Stimulated activated CD8-positive, alpha-beta memory T cell treated with anti-CD3 and anti-CD28 coated beads, Interleukin-2, amount 100 ng/mL, for 48 hours (primary cell): ENCODE measurements around the gene SRBD1.
"Not testable (repeated sequence)": the region's sequence is repeated elsewhere in the genome, so short reads cannot be mapped to it uniquely, and the experiment has no call there.

Source experiments
- DNase-seq, 2 donors: peaks; one replicate each; pipeline ENCODE4 v3.0.0-alpha.2; 2020; ENCODE audit warnings: low read depth in 2 of 2

The SRBD1 gene

GRCh38 chr2:45468279-45468678, 142.8 kb downstream of the SRBD1 start:
- no peak for DNase-seq

GRCh38 chr2:45466053-45466452, 145.0 kb downstream of the SRBD1 start:
- no peak for DNase-seq

DNA sequence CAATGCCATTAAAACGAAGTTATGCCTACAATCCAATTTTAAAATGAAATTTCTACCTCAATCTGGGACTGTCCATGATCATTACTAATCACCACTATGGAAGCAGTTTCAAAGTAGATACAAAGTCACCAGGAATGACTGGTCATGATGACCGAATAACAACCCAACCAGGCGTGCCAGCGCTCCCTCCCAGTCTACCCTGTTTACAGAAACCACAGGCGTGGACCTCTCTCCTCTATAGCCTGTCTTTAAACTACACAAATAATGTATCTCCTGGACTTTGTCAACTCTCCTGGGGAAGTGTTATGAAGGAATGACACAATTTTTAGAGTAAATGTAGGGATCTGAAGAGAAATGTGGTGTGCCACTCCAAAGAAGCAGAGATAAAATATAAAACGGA, 150.2 kb downstream of the SRBD1 start:
- DNase-seq: no peak

DNA sequence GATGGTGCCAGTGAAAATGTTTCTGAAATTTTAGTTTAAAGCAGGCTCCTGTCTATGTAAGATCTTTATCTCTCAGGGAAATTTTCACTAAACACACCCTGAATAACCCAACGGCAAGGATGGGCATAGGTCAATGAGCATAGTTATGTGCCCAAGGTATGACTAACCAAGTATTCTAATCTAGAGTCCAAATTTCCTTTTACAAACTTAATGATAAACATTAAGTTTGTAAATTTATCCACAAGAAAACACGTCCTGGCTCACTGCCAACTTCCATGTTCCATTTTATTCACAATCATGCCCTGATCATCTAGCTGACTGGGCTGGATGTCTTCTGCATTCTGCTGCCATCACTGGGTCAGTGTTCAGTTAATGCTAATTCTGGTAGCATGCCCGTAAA, 151.2 kb downstream of the SRBD1 start:
- DNase-seq: no peak

DNA sequence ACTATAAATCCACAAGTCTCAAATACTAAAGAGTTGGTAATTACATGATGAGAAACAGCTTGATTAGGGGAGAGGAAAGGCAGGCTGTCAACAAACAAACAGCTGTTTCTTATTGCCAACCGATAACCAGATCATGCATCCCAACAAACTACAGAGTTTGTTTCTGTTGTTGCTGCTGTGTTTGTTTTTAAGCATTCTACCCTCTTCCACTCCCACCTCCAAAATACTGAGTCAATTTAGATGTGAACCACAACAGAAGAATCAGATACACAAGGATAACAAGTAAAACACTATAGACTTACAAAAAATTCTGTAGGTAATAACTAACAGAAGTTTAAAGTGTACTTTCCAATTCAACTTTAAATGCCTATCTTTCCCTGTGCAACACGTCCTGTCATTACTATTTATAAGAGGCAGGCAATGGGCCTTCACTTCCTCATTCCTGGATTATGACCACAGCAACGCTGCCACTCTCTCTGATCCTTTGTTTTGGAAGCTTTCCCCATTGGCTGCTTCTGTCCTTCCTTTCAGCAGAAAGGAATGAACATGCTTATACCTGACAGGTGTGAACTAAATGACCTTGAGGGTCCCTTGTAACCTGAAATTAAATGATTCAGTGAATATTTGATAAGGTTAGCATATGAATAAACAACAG, 152.0 kb downstream of the SRBD1 start:
- no peak for DNase-seq

DNA sequence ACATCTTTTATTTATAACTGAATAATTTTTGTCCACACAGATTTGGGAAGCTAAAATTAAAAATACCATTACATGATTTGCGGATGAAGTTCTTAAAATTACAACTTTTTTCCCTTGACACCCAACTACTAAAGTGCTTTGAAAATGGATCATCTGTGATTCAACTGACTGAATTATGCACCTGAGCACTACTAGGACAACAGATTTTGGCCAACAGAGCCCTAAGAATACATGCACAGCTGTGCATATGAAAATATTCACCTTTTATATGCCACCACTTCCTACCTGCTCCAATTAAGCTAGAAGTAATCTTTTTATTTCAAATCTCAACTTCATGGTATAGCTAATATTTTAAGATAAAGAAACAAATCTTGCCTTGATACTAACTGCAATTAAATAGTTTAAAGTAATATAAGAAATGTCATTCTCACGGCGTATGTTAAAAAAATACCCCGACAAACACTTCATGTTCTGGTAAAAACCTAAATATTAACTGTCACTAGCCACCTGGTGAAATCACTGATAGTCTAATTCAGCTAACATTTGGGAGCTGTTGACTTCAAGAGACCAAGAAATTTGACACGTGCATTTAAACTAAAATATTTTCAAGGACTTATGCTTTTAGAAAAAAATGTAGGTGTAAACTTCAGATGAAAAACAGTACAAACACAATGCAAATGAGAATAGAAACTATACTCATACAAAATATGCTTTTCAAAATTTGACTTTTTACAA, 153.7 kb downstream of the SRBD1 start:
- no peak for DNase-seq

DNA sequence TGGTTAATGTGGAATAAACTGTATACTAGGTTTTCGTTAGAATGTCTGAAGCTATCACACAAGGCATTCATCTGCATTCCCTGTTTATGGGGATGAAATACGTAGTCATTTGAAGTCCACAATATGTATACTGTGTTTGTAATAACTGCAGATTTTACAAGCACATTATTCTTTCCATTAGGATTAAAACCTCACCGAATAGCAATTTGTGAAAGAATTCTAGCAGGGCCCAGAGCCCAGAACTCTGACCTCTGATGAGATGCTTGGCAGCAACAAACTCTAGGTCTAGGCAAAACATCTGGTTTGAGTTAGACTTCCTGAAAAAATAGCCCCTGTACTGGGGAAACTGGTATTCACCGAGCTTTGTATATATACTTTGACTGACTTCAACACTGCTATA, 158.2 kb downstream of the SRBD1 start:
- no peak for DNase-seq

- DNase-seq: no peak
Measured at GRCh38 chr2:45450634-45451033, 160.4 kb downstream of the SRBD1 start.

- no peak for DNase-seq
Measured at GRCh38 chr2:45448217-45448616, 162.8 kb downstream of the SRBD1 start.

GRCh38 chr2:45446016-45446415, 165.1 kb downstream of the SRBD1 start:
- DNase-seq: no peak

DNA sequence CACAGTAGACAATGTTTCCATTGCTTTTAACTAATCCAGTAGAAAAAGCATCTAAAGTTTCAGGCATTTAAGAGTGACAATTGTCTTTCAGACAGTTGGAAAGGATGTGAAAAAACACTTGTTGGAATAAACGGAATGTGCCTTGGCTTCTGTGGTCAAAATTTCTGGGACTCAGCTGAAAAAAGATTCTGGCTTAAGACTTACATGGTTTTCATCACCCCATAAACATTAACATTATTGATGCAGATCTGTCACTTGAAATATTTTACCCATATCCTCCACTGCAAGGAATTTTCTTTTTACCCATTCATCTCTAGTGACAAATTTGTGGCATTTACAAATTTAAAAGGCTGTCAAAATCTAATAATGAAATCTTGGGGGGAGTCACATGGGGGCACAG, 166.0 kb downstream of the SRBD1 start:
- DNase-seq: no peak

- no peak for DNase-seq
Measured at GRCh38 chr2:45443012-45443411, 168.1 kb downstream of the SRBD1 start.

DNA sequence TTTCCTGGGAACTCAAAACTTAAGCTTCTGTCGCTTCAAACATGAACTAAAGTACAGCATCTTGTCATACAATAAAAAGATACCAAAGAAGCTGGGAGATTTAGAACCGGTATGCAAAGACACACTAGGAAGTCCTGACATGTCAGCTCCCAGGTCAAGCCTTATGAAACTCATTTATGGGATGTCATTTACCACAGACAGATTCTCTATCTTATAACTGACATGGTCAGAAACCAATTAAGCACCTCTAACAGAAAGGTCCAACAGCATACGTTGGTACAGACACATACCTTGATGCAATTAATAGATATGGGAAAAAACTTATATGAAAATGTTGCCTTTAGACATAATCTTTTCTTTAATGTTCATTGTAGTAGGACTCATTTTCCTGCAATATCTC, 169.0 kb downstream of the SRBD1 start:
- no peak for DNase-seq

GRCh38 chr2:45441571-45441970, 169.5 kb downstream of the SRBD1 start:
- no peak for DNase-seq

DNA sequence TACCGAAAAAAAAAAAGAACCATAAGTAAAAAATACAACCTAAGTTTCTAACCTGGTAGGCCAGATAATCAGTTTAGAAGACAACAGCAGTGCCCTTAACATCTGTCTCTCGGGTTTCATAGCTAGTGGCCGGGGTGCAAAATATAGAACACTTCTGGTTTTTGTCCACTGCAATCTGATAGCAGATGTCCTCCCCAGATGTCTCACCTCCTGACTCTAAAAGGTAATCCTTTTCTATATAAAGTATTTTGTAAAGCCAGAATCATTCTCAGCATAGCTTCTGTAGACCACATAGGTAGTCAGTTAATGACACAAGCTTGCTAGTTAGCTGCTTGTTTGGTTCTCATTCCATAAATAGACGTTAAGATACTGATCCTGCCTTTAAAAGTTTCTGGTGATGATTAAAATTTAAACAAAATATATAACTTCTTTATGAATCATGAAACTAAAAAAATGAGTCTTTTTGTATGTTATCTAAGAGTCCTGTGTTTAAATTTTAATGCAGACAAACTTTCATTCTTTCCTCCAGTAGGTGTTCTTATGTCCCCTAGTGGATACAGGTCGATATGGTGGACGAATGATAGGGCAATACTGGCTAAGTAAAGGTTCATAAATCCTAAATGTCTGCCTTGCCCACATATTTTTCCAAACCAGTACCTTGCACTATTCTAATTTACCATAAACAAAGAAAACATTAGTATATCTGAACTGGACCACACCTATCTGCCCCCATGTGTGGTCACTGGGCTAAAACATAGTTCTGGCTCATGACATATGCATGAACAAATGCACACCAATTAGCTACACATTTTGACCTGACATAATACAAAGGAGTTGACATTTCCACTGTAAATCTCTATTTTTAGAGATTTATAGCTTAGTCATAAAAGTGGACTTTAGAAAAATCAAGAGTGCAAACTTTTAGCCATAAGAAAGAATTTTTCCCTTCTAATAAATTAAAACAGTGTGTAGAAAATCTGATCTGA, 171.0 kb downstream of the SRBD1 start:
- no peak for DNase-seq

- DNase-seq: no peak
Measured at GRCh38 chr2:45438872-45439665, 172.0 kb downstream of the SRBD1 start.

DNA sequence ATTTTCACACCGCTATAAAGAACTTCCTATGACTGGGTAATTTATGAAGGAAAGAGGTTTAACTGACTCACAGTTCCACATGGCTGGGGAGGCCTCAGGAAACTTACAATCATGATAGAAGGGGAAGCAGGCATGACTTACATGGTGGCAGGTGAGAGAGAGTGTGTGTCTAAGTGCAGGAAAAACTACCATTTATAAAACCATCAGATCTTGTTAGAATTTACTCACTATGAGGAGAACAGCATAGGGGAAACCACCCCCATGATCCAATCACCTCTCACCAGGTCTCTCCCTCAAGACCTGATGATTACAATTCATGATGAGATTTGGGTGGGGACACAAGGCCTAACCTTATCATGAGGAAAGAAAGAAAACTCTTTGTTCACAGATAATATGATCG, 174.6 kb downstream of the SRBD1 start:
- DNase-seq: no peak

DNA sequence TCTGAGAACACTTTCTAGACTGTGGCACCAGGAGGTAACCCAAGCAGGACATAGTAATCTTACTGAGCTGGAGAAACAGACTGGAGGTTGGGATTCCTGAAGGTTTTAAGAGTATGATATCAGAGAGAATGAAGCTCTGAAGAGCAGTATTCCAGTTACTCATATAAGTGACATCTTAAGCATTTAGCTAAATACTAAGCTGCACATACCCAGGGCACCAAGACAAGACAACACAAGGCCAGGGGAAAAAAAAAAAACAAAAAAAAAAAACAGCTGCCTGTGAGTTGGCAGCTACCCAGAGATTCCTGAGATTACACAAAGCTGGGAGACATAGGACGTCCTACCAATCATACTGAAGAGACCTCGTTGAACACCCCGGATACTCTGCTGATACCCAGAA, 175.8 kb downstream of the SRBD1 start:
- DNase-seq: no peak

GRCh38 chr2:45433363-45433762, 177.7 kb downstream of the SRBD1 start:
- no peak for DNase-seq

DNA sequence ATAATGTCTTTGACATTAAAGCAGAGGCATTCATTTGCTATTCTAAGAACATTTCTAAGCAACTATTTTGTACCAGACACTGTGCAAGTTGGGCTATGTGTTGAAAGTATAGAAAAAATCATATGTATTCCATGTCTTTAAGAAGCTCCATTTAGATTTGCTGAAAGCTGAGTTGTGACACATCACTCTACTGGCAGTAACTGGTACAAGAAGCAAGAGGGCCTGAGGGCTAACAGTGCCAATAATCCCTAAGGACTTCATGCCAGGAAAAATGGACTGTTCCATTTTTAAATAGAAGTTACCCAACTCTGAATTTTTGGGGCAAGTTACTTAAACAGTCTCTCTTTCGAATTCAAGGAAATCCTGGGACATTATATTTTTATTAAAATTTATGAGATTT, 178.7 kb downstream of the SRBD1 start:
- no peak for DNase-seq

DNA sequence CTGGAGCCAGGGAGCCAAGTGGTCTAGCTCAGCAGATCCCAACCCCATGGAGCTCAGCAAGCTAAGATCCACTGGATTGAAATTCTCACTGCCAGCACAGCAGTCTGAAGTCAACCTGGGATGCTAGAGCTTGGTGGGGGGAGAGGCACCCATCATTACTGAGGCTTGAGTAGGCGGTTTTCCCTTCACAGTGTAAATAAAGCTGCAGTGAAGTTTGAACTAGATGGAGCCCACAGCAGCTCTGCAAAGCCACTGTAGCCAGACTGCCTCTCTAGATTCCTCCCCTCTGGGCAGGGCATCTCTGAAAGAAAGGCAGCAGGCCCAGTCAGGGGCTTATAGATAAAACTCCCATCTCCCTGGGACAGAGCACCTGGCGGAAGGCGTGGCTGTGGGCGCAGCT, 185.0 kb downstream of the SRBD1 start:
- not testable (repeated sequence) for DNase-seq

- DNase-seq: no peak
Measured at GRCh38 chr2:45422921-45423320, 188.1 kb downstream of the SRBD1 start.
